Activated CD4-positive, alpha-beta T cell treated with anti-CD3 and anti-CD28 coated beads for 36 hours (primary cell): Measurements from ENCODE around the gene LAMTOR4. TPM values are rescaled to one million over a fixed set of nuclear protein-coding genes. Genes with fewer than 3 reads are reported as not detected.
"Not testable (repeated sequence)": the region's sequence is repeated elsewhere in the genome, so short reads cannot be mapped to it uniquely, and the experiment has no call there.

Source experiments
- ATAC-seq: fragments of 200-7000 bp; cut with Tn5 transposase; one replicate; pipeline ENCODE4 v1.10.0; 2021; ENCODE audit warnings: mild to moderate bottlenecking, moderate library complexity
- CTCF ChIA-PET: fragments of 350-600 bp; sonication (Branson Sonifier 250); formaldehyde crosslinking; loops from one replicate; lab custom pipeline; 2021; ENCODE audit warnings: antibody characterized with exemption; lab: Charles Lee
- POLR2A ChIA-PET: fragments of 350-600 bp; sonication (Branson Sonifier 250); formaldehyde crosslinking; loops from one replicate; lab custom pipeline; 2021; ENCODE audit warnings: antibody characterized with exemption, inconsistent platforms; lab: Charles Lee
- DNase-seq: peaks from one replicate; pipeline ENCODE4 v3.0.0-alpha.2; 2020
- H3K27ac Mint-ChIP-seq: one replicate; pipeline ENCODE4 v1.8.0; 2021; ENCODE audit warnings: mixed read lengths
- H3K27me3 Mint-ChIP-seq: one replicate; pipeline ENCODE4 v1.8.0; 2021; ENCODE audit warnings: mixed read lengths
- H3K36me3 Mint-ChIP-seq: one replicate; pipeline ENCODE4 v1.8.0; 2021; ENCODE audit warnings: low read depth, mixed read lengths
- H3K4me1 Mint-ChIP-seq: one replicate; pipeline ENCODE4 v1.8.0; 2021; ENCODE audit warnings: mixed read lengths
- H3K4me3 Mint-ChIP-seq: one replicate; pipeline ENCODE4 v1.8.0; 2021; ENCODE audit warnings: mild to moderate bottlenecking, moderate library complexity, mixed read lengths
- H3K9me3 Mint-ChIP-seq: one replicate; pipeline ENCODE4 v1.8.0; 2021; ENCODE audit warnings: low read depth, mixed read lengths
- intact Hi-C, 2 experiments: fragments of 100-400 bp; cut with DNase I in 1 of 2; cut with micrococcal nuclease in 1 of 2; formaldehyde crosslinking; loops; one replicate each; pipeline versions ENCODE4 v1.14.2 to v1.15.1; 2022 to 2024; cut with DNase I, micrococcal nuclease
- total RNA-seq, 2 experiments: library from RNA; stranded (reverse); gene quantifications; one replicate each; pipeline ENCODE4 v1.2.3, GENCODE V29; 2021

Gene LAMTOR4
- total RNA-seq, 2 experiments from 2014 or later, result 69.6 to 120 TPM

GRCh38 chr7:100122568-100122967, 26.1 kb upstream of the LAMTOR4 start:
- DNase-seq (no peak), ATAC-seq (no peak)
- ChIA-PET CTCF (interaction anchor here (0.7 kb wide), 1 partner anchor 15 kb away, joined by 3 read pairs; no protein-coding TSS in a partner anchor), POLR2A (no interaction called here)
- Mint-ChIP-seq H3K27ac (no peak overlapping the region), H3K27me3 (no peaks in the 10 kb centered on the region), H3K9me3 (no peaks in the 10 kb centered on the region), H3K36me3 (peaks cover 16% of the 10 kb centered on the region), H3K4me3 (no peak overlapping the region), H3K4me1 (peaks cover 35% of the 10 kb centered on the region)
- intact Hi-C loops, result no loop called here

- Mint-ChIP-seq H3K4me3 (peak overlapping the region; percentile 93), H3K27ac (peak overlapping the region; percentile 20), H3K36me3 (peaks cover 12% of the 10 kb centered on the region), H3K4me1 (peaks cover 31% of the 10 kb centered on the region), H3K9me3 (no peaks in the 10 kb centered on the region), H3K27me3 (no peaks in the 10 kb centered on the region)
- ChIA-PET CTCF (interaction anchor here (0.6 to 2.2 kb wide), 4 partner anchors 8 to 581 kb away, joined by 3 to 6 read pairs (median 4); partner anchors contain the start of gene POP7), POLR2A (interaction anchor here (0.6 to 1.2 kb wide), 2 partner anchors 23 to 736 kb away, joined by 3 to 7 read pairs; partner anchors contain the start of genes AP4M1 and MCM7)
- intact Hi-C loops, result loop anchor here (5.0 kb wide), 4 partner anchors 42 to 463 kb away; partner anchors contain the start of genes FBXO24 (in 1 of the 2), GPC2 (in 1 of the 2), LRCH4 (in 1 of the 2) and STAG3 (in 1 of the 2)
- DNase-seq (no peak), ATAC-seq (no peak)
Measured at GRCh38 chr7:100124301-100125230, 24.2 kb upstream of the LAMTOR4 start.

GRCh38 chr7:100126239-100126930, 22.3 kb upstream of the LAMTOR4 start:
- ChIA-PET POLR2A (interaction anchor here (0.6 to 1.3 kb wide), 10 partner anchors 10 to 305 kb away, joined by 3 to 15 read pairs (median 4); partner anchors contain the start of genes AP4M1, LAMTOR4, MCM7 and ZSCAN21), CTCF (interaction anchor here (0.5 to 1.8 kb wide), 9 partner anchors 16 to 1117 kb away, joined by 3 to 5 read pairs (median 3); partner anchors contain the start of genes AP4M1, LAMTOR4 and MCM7)
- H3K9me3 Mint-ChIP-seq, result no peaks in the 10 kb centered on the region
- no peak for DNase-seq
- H3K27ac Mint-ChIP-seq, result peak overlapping the region; percentile 99
- peak overlapping the region; percentile 93 for H3K4me3 Mint-ChIP-seq
- intact Hi-C loops, result loop anchor here (2.0 to 5.0 kb wide), 9 partner anchors 26 to 461 kb away; partner anchors contain the start of genes AP4M1 (in 1 of the 2), FBXO24 (in 1 of the 2), GPC2 (in 1 of the 2) and LRCH4 (in 1 of the 2)
- no peaks in the 10 kb centered on the region for H3K27me3 Mint-ChIP-seq
- peaks cover 12% of the 10 kb centered on the region for H3K36me3 Mint-ChIP-seq
- peaks cover 28% of the 10 kb centered on the region for H3K4me1 Mint-ChIP-seq
- peak; percentile 31 for ATAC-seq

GRCh38 chr7:100126931-100127865, 21.5 kb upstream of the LAMTOR4 start, which contains the start of gene MBLAC1:
Gene MBLAC1 (plus strand): TSS chr7:100126967. CDS start chr7:100127396, 429 bp downstream.
- peak; percentile 74 for ATAC-seq
- H3K9me3 Mint-ChIP-seq, result no peaks in the 10 kb centered on the region
- H3K27ac Mint-ChIP-seq, result peak within 1 kb of the TSS; percentile 99
- H3K4me1 Mint-ChIP-seq, result peaks cover 28% of the 10 kb centered on the region
- H3K4me3 Mint-ChIP-seq, result peak within 1 kb of the TSS; percentile 93
- intact Hi-C loops, result loop anchor here (1.0 to 5.0 kb wide), 16 partner anchors 8 to 460 kb away; partner anchors contain the start of genes AP4M1 (in 2 of the 2), CNPY4 (in 2 of the 2), GPC2 (in 2 of the 2) and MCM7 (in 2 of the 2)
- peaks cover 12% of the 10 kb centered on the region for H3K36me3 Mint-ChIP-seq
- no peaks in the 10 kb centered on the region for H3K27me3 Mint-ChIP-seq
- ChIA-PET POLR2A (interaction anchor here (0.6 to 1.3 kb wide), 7 partner anchors 22 to 304 kb away, joined by 3 to 15 read pairs (median 4); partner anchors contain the start of genes AP4M1, LAMTOR4, MCM7 and ZSCAN21), CTCF (interaction anchor here (0.5 to 1.8 kb wide), 9 partner anchors 15 to 281 kb away, joined by 3 to 5 read pairs (median 3); partner anchors contain the start of genes AP4M1, LAMTOR4 and MCM7)
- DNase-seq, result peak; percentile 95

- Mint-ChIP-seq H3K36me3 (peaks cover 12% of the 10 kb centered on the region), H3K4me1 (peaks cover 28% of the 10 kb centered on the region), H3K9me3 (no peaks in the 10 kb centered on the region), H3K27me3 (no peaks in the 10 kb centered on the region), H3K27ac (peak overlapping the region; percentile 83), H3K4me3 (peak overlapping the region; percentile 93)
- ChIA-PET POLR2A (interaction anchor here (0.5 to 1.2 kb wide), 3 partner anchors 14 to 301 kb away, joined by 3 to 7 read pairs (median 3); partner anchors contain the start of gene ZCWPW1), CTCF (interaction anchor here (0.6 to 2.2 kb wide), 7 partner anchors 11 to 90 kb away, joined by 3 to 9 read pairs (median 3); partner anchors contain the start of gene LAMTOR4)
- intact Hi-C loops, result loop anchor here (1.0 to 5.0 kb wide), 16 partner anchors 9 to 459 kb away; partner anchors contain the start of genes AP4M1 (in 2 of the 2), CNPY4 (in 2 of the 2), GPC2 (in 2 of the 2) and MCM7 (in 2 of the 2)
- peak; percentile 58 for DNase-seq
- ATAC-seq, result peak; percentile 5
Measured at GRCh38 chr7:100127866-100128636, 20.7 kb upstream of the LAMTOR4 start.

- intact Hi-C loops, result loop anchor here (5.0 kb wide), 4 partner anchors 46 to 459 kb away; partner anchors contain the start of genes FBXO24 (in 1 of the 2), GPC2 (in 1 of the 2), LRCH4 (in 1 of the 2) and STAG3 (in 1 of the 2)
- peaks cover 12% of the 10 kb centered on the region for H3K36me3 Mint-ChIP-seq
- POLR2A ChIA-PET, result interaction anchor here (0.5 to 1.2 kb wide), 4 partner anchors 15 to 300 kb away, joined by 3 to 7 read pairs (median 3); partner anchors contain the start of gene ZCWPW1
Measured at GRCh38 chr7:100128637-100128963, 20.1 kb upstream of the LAMTOR4 start.

GRCh38 chr7:100130220-100130607, 18.5 kb upstream of the LAMTOR4 start:
- not testable (repeated sequence) for H3K4me3 Mint-ChIP-seq, H3K27ac Mint-ChIP-seq, H3K27me3 Mint-ChIP-seq, H3K36me3 Mint-ChIP-seq, H3K9me3 Mint-ChIP-seq, ATAC-seq, DNase-seq
- intact Hi-C loops, result loop anchor here (2.0 to 5.0 kb wide), 3 partner anchors 92 to 218 kb away; no protein-coding TSS in a partner anchor
- POLR2A ChIA-PET, result interaction anchor here (1.0 kb wide), 1 partner anchor 19 kb away, joined by 3 read pairs; the partner anchor contains the start of gene LAMTOR4
- H3K4me1 Mint-ChIP-seq, result peaks cover 17% of the 10 kb centered on the region
- CTCF ChIA-PET, result interaction anchor here (0.6 to 5.0 kb wide), 17 partner anchors 10 to 577 kb away, joined by 3 to 41 read pairs (median 9); partner anchors contain the start of genes AP4M1, CNPY4, LAMTOR4 and MCM7

More at GRCh38 chr7:100128637-100128963, 20.1 kb upstream of the LAMTOR4 start:
- CTCF ChIA-PET, result interaction anchor here (0.6 to 2.2 kb wide), 10 partner anchors 10 to 235 kb away, joined by 3 to 9 read pairs (median 3); partner anchors contain the start of gene LAMTOR4
- peaks cover 28% of the 10 kb centered on the region for H3K4me1 Mint-ChIP-seq
- peak overlapping the region; percentile 93 for H3K4me3 Mint-ChIP-seq
- H3K9me3 Mint-ChIP-seq, result no peaks in the 10 kb centered on the region
- DNase-seq (peak; percentile 28), ATAC-seq (no peak)
- H3K27ac Mint-ChIP-seq, result peak overlapping the region; percentile 24
- H3K27me3 Mint-ChIP-seq, result no peaks in the 10 kb centered on the region

- peak overlapping the region; percentile 33 for H3K4me3 Mint-ChIP-seq
- ATAC-seq, result peak; percentile 24
- H3K4me1 Mint-ChIP-seq, result peaks cover 11% of the 10 kb centered on the region
- CTCF ChIA-PET, result interaction anchor here (0.5 to 5.0 kb wide), 24 partner anchors 10 to 328 kb away, joined by 3 to 41 read pairs (median 5); partner anchors contain the start of genes AP4M1, CNPY4, LAMTOR4 and MCM7
- H3K27me3 Mint-ChIP-seq, result no peaks in the 10 kb centered on the region
- peak; percentile 94 for DNase-seq
- POLR2A ChIA-PET, result interaction anchor here (1.0 to 1.1 kb wide), 2 partner anchors 11 to 18 kb away, joined by 3 to 4 read pairs; partner anchors contain the start of gene LAMTOR4
- no peaks in the 10 kb centered on the region for H3K9me3 Mint-ChIP-seq
- intact Hi-C loops, result loop anchor here (1.0 to 5.0 kb wide), 6 partner anchors 50 to 219 kb away; partner anchors contain the start of gene ZNF3 (in 1 of the 2)
- no peak overlapping the region for H3K27ac Mint-ChIP-seq
- H3K36me3 Mint-ChIP-seq, result peaks cover 3% of the 10 kb centered on the region
Measured at GRCh38 chr7:100130608-100131453, 17.9 kb upstream of the LAMTOR4 start.
